ENCODE results near the gene LSAMP.

LSAMP gene

GRCh38 chr3:115838786-115839185, 606.5 kb downstream of the LSAMP start:
- Histone ChIP-seq H3K9me3 (ENCODE audit: control insufficient read depth, low read length) (no peaks in the 10 kb centered on the region), H3K9ac (ENCODE audit: low read length) (no peak overlapping the region), H3K4me2 (ENCODE audit: low read length, poor library complexity, severe bottlenecking) (no peak overlapping the region), H3K4ac (ENCODE audit: low read depth in 1 of 2, low read length in 2 of 2) (no peak overlapping the region), H3K4me1 (ENCODE audit: control insufficient read depth, insufficient read depth, low read depth, low read length) (peaks cover 2% of the 10 kb centered on the region), H3K18ac (ENCODE audit: low read depth in 1 of 2, low read length in 2 of 2) (no peak overlapping the region), H2BK120ac (ENCODE audit: low read depth, low read length) (no peak overlapping the region), H2BK15ac (ENCODE audit: low read depth, poor library complexity, severe bottlenecking) (no peak overlapping the region), H2BK5ac (ENCODE audit: low read depth, low read length, poor library complexity, severe bottlenecking) (no peak overlapping the region), H2AFZ (ENCODE audit: low read depth, low read length) (no peak overlapping the region), H3K79me1 (replicated peaks; ENCODE audit: low read length, poor library complexity, severe bottlenecking) (peaks cover 2% of the 10 kb centered on the region), H4K8ac (ENCODE audit: low read length) (no peak overlapping the region), H2BK12ac (ENCODE audit: low read length in 2 of 2) (no peak overlapping the region), H4K91ac (ENCODE audit: low read length) (no peak overlapping the region), H3K27ac (ENCODE audit: low read length, poor library complexity, severe bottlenecking) (no peak overlapping the region), H3K27me3 (ENCODE audit: control insufficient read depth in 1 of 2, insufficient read depth in 1 of 2, low read length in 2 of 2) (no peaks in the 10 kb centered on the region), H2AK5ac (ENCODE audit: low read length, severe bottlenecking) (no peak overlapping the region), H3K36me3 (ENCODE audit: control insufficient read depth in 1 of 2, insufficient read depth in 2 of 2, low read depth in 1 of 2, low read length in 2 of 2) (peaks cover 0 to 10% of the 10 kb centered on the region in 2 experiments), H3K4me3 (ENCODE audit: insufficient read depth in 1 of 2, low read depth in 1 of 2, low read length in 2 of 2) (no peak overlapping the region), H3K23ac (ENCODE audit: low read length in 2 of 2) (no peak overlapping the region), H3K14ac (ENCODE audit: low read length in 2 of 2) (no peak overlapping the region)
- no peak for DNase-seq
- WGBS: 89% methylated on average over 7 of the region's 8 CpGs

GRCh38 chr3:115836944-115837343, 608.3 kb downstream of the LSAMP start:
- Histone ChIP-seq H3K79me1 (replicated peaks; ENCODE audit: low read length, poor library complexity, severe bottlenecking) (peaks cover 2% of the 10 kb centered on the region), H4K8ac (ENCODE audit: low read length) (no peak overlapping the region), H3K9me3 (ENCODE audit: control insufficient read depth, low read length) (no peaks in the 10 kb centered on the region), H3K9ac (ENCODE audit: low read length) (no peak overlapping the region), H3K14ac (ENCODE audit: low read length in 2 of 2) (no peak overlapping the region), H4K91ac (ENCODE audit: low read length) (no peak overlapping the region), H3K23ac (ENCODE audit: low read length in 2 of 2) (no peak overlapping the region), H3K18ac (ENCODE audit: low read depth in 1 of 2, low read length in 2 of 2) (no peak overlapping the region), H3K4me1 (ENCODE audit: control insufficient read depth, insufficient read depth, low read depth, low read length) (peaks cover 2% of the 10 kb centered on the region), H2BK120ac (ENCODE audit: low read depth, low read length) (no peak overlapping the region), H3K27me3 (ENCODE audit: control insufficient read depth in 1 of 2, insufficient read depth in 1 of 2, low read length in 2 of 2) (no peaks in the 10 kb centered on the region), H2AFZ (ENCODE audit: low read depth, low read length) (no peak overlapping the region), H2BK15ac (ENCODE audit: low read depth, poor library complexity, severe bottlenecking) (no peak overlapping the region), H2BK5ac (ENCODE audit: low read depth, low read length, poor library complexity, severe bottlenecking) (no peak overlapping the region), H2AK5ac (ENCODE audit: low read length, severe bottlenecking) (peak overlapping the region; percentile 80), H3K4me2 (ENCODE audit: low read length, poor library complexity, severe bottlenecking) (no peak overlapping the region), H2BK12ac (ENCODE audit: low read length in 2 of 2) (no peak overlapping the region), H3K27ac (ENCODE audit: low read length, poor library complexity, severe bottlenecking) (no peak overlapping the region), H3K36me3 (ENCODE audit: control insufficient read depth in 1 of 2, insufficient read depth in 2 of 2, low read depth in 1 of 2, low read length in 2 of 2) (peaks cover 0 to 7% of the 10 kb centered on the region in 2 experiments), H3K4me3 (ENCODE audit: insufficient read depth in 1 of 2, low read depth in 1 of 2, low read length in 2 of 2) (no peak overlapping the region), H3K4ac (ENCODE audit: low read depth in 1 of 2, low read length in 2 of 2) (no peak overlapping the region)
- 75% methylated on average over 1 of the region's 3 CpGs for WGBS
- peak; percentile 16 for DNase-seq

- H3K79me1 ChIP-seq (replicated peaks; ENCODE audit: low read length, poor library complexity, severe bottlenecking): peaks cover 2% of the 10 kb centered on the region
Measured at GRCh38 chr3:115835946-115836345, 609.3 kb downstream of the LSAMP start.

DNA sequence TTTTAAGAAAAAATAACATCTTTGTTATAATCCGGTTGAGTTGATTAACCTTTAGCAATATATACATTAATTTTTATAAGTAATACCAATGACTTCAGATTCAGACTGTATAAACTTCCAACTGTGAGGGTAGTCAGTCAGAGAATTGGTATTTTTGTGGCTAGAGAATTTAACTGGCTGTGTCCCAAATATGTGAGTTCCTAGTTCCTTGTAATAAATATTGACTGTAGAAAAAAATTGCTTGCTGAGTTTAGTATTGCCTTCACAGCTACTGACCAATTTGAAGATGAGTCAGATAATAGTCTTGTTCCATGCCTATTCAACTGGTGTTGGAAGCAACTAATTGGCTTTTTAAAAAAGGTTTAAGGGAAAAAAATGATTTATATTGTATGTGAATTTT, 611.2 kb downstream of the LSAMP start:
- Histone ChIP-seq H3K79me1 (replicated peaks; ENCODE audit: low read length, poor library complexity, severe bottlenecking) (peaks cover 2% of the 10 kb centered on the region), H2BK15ac (ENCODE audit: low read depth, poor library complexity, severe bottlenecking) (no peak overlapping the region), H2AK5ac (ENCODE audit: low read length, severe bottlenecking) (no peak overlapping the region), H3K4me3 (ENCODE audit: insufficient read depth in 1 of 2, low read depth in 1 of 2, low read length in 2 of 2) (no peak overlapping the region), H3K27me3 (ENCODE audit: control insufficient read depth in 1 of 2, insufficient read depth in 1 of 2, low read length in 2 of 2) (no peaks in the 10 kb centered on the region), H3K14ac (ENCODE audit: low read length in 2 of 2) (no peak overlapping the region), H3K9me3 (ENCODE audit: control insufficient read depth, low read length) (no peaks in the 10 kb centered on the region), H2BK5ac (ENCODE audit: low read depth, low read length, poor library complexity, severe bottlenecking) (no peak overlapping the region), H2AFZ (ENCODE audit: low read depth, low read length) (no peak overlapping the region), H2BK120ac (ENCODE audit: low read depth, low read length) (no peak overlapping the region), H3K9ac (ENCODE audit: low read length) (peak overlapping the region; percentile 15), H3K4me1 (ENCODE audit: control insufficient read depth, insufficient read depth, low read depth, low read length) (peaks cover 2% of the 10 kb centered on the region), H3K4me2 (ENCODE audit: low read length, poor library complexity, severe bottlenecking) (no peak overlapping the region), H4K8ac (ENCODE audit: low read length) (no peak overlapping the region), H2BK12ac (ENCODE audit: low read length in 2 of 2) (no peak overlapping the region), H3K4ac (ENCODE audit: low read depth in 1 of 2, low read length in 2 of 2) (no peak overlapping the region), H3K36me3 (ENCODE audit: control insufficient read depth in 1 of 2, insufficient read depth in 2 of 2, low read depth in 1 of 2, low read length in 2 of 2) (peaks cover 0 to 7% of the 10 kb centered on the region in 2 experiments), H3K27ac (ENCODE audit: low read length, poor library complexity, severe bottlenecking) (peak overlapping the region; percentile 25), H3K18ac (ENCODE audit: low read depth in 1 of 2, low read length in 2 of 2) (no peak overlapping the region), H3K23ac (ENCODE audit: low read length in 2 of 2) (no peak overlapping the region), H4K91ac (ENCODE audit: low read length) (no peak overlapping the region)
- no CpG with 5 or more reads among the region's 1 CpG for WGBS
- DNase-seq: peak; percentile 64

More at GRCh38 chr3:115835946-115836345, 609.3 kb downstream of the LSAMP start:
- peaks cover 2% of the 10 kb centered on the region for H3K4me1 ChIP-seq (ENCODE audit: control insufficient read depth, insufficient read depth, low read depth, low read length)
- H3K36me3 ChIP-seq (ENCODE audit: control insufficient read depth in 1 of 2, insufficient read depth in 2 of 2, low read depth in 1 of 2, low read length in 2 of 2): peaks cover 0 to 7% of the 10 kb centered on the region in 2 experiments
- H3K4ac ChIP-seq (ENCODE audit: low read depth in 1 of 2, low read length in 2 of 2): no peak overlapping the region
- no peak overlapping the region for H2BK15ac ChIP-seq (ENCODE audit: low read depth, poor library complexity, severe bottlenecking)
- no peak overlapping the region for H3K4me3 ChIP-seq (ENCODE audit: insufficient read depth in 1 of 2, low read depth in 1 of 2, low read length in 2 of 2)
- H2BK5ac ChIP-seq (ENCODE audit: low read depth, low read length, poor library complexity, severe bottlenecking): no peak overlapping the region
- no peak overlapping the region for H3K4me2 ChIP-seq (ENCODE audit: low read length, poor library complexity, severe bottlenecking)
- no peaks in the 10 kb centered on the region for H3K27me3 ChIP-seq (ENCODE audit: control insufficient read depth in 1 of 2, insufficient read depth in 1 of 2, low read length in 2 of 2)
- H3K14ac ChIP-seq (ENCODE audit: low read length in 2 of 2): no peak overlapping the region
- H2BK120ac ChIP-seq (ENCODE audit: low read depth, low read length): no peak overlapping the region
- H3K27ac ChIP-seq (ENCODE audit: low read length, poor library complexity, severe bottlenecking): no peak overlapping the region
- no peak overlapping the region for H3K23ac ChIP-seq (ENCODE audit: low read length in 2 of 2)
- WGBS: 98% methylated on average over 4 of the region's 4 CpGs
- H3K18ac ChIP-seq (ENCODE audit: low read depth in 1 of 2, low read length in 2 of 2): no peak overlapping the region
- no peaks in the 10 kb centered on the region for H3K9me3 ChIP-seq (ENCODE audit: control insufficient read depth, low read length)
- DNase-seq: no peak
- no peak overlapping the region for H4K91ac ChIP-seq (ENCODE audit: low read length)
- H2BK12ac ChIP-seq (ENCODE audit: low read length in 2 of 2): no peak overlapping the region
- H2AFZ ChIP-seq (ENCODE audit: low read depth, low read length): no peak overlapping the region
- no peak overlapping the region for H2AK5ac ChIP-seq (ENCODE audit: low read length, severe bottlenecking)
- H3K9ac ChIP-seq (ENCODE audit: low read length): no peak overlapping the region
- no peak overlapping the region for H4K8ac ChIP-seq (ENCODE audit: low read length)

Measured in mesenchymal stem cell (in vitro differentiated cells and primary cell).